ENCODE data around the gene PBX3. TPM values are rescaled to one million over a fixed set of nuclear protein-coding genes. Genes with fewer than 3 reads are reported as not detected.

Gene PBX3
- total RNA-seq, 1 donor from 2014 or later, result 37.7 TPM

DNA sequence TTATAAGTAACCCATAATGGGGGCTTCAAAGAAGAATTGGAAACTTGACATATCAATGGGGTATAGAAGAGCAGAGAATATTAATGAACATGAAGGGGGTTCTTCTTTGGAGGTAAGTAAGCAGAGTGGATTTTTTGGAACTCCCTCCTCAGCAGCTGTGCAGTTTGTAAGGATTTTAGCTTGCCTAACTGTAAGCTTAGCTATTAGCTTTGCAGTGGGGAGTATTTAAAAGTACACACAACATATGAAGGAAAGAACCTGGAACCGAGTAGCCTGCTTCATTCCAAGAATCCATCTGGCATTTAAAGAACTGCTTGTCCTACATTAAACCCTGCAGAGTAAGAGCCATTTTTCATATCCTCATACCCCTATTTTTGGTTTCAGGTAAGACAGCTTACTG lies 2.2 kb upstream of the PBX3 start:
- no peak for DNase-seq (ENCODE audit: low spot score, unreplicated experiment)
- H3K4me1 Mint-ChIP-seq (ENCODE audit: low read depth), result peaks cover 15% of the 10 kb centered on the region
- peaks cover 13% of the 10 kb centered on the region for H3K27me3 Mint-ChIP-seq
- TF ChIP-seq, protein P1, sequence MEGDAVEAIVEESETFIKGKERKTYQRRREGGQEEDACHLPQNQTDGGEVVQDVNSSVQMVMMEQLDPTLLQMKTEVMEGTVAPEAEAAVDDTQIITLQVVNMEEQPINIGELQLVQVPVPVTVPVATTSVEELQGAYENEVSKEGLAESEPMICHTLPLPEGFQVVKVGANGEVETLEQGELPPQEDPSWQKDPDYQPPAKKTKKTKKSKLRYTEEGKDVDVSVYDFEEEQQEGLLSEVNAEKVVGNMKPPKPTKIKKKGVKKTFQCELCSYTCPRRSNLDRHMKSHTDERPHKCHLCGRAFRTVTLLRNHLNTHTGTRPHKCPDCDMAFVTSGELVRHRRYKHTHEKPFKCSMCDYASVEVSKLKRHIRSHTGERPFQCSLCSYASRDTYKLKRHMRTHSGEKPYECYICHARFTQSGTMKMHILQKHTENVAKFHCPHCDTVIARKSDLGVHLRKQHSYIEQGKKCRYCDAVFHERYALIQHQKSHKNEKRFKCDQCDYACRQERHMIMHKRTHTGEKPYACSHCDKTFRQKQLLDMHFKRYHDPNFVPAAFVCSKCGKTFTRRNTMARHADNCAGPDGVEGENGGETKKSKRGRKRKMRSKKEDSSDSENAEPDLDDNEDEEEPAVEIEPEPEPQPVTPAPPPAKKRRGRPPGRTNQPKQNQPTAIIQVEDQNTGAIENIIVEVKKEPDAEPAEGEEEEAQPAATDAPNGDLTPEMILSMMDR (IDR thresholded peaks at IDR 0.05; ENCODE audit: unreplicated experiment), result no peak
- no peaks in the 10 kb centered on the region for H3K9me3 Mint-ChIP-seq (ENCODE audit: low read depth)
- H3K27ac Mint-ChIP-seq, result no peak overlapping the region
- H3K4me3 Mint-ChIP-seq (ENCODE audit: low read depth), result peak overlapping the region; percentile 91
- no peaks in the 10 kb centered on the region for H3K36me3 Mint-ChIP-seq (ENCODE audit: insufficient read depth)

- Mint-ChIP-seq H3K4me3 (ENCODE audit: low read depth) (peak overlapping the region; percentile 91), H3K4me1 (ENCODE audit: low read depth) (peaks cover 20% of the 10 kb centered on the region), H3K9me3 (ENCODE audit: low read depth) (no peaks in the 10 kb centered on the region), H3K27me3 (peaks cover 13% of the 10 kb centered on the region), H3K36me3 (ENCODE audit: insufficient read depth) (no peaks in the 10 kb centered on the region), H3K27ac (peak overlapping the region; percentile 81)
- TF ChIP-seq, protein P1 (IDR thresholded peaks at IDR 0.05; ENCODE audit: unreplicated experiment), result no peak
- no peak for DNase-seq (ENCODE audit: low spot score, unreplicated experiment)
Measured at GRCh38 chr9:125745682-125746016, 1.5 kb upstream of the PBX3 start.

DNA sequence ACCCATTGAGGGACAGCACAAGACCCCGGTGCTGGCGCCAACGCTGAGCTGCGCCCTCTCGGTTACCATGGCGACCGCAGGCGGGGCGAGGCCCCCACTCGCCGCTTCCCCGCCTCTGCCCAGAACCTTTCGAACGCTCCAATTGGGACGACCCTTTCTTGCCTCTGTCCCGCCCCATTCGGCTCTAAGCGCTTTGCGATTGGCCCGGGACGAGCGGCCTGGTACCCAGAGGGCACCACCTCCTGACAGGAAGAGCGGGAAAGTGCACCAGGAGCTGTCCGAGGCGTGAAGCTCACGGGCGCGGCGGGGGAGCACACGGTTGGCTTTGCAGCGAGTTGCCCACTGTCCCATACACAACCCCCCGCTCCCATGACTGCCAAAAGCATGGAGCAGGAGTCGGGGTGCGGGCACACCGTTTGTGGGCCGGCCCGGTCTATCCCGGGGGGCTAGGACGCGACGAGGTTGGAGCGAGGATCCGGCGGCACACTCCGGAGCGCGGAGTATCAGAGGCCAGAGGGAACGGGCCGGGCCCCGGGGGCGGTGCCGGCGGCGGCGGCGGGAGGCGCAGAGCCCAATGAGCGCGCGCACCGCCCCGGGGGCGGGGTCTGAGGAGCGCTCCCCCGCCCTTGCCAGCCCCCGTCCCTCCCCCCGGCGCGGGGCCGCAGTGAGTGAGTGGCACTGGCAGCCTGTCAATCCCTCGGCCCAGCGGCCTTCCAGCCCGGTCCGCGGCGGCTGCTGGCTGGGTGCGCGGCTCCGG lies 978 bp upstream of the PBX3 start:
- peak; percentile 86 for DNase-seq (ENCODE audit: low spot score, unreplicated experiment)
- TF ChIP-seq, protein P1 (IDR thresholded peaks at IDR 0.05; ENCODE audit: unreplicated experiment), result no peak
- H3K36me3 Mint-ChIP-seq (ENCODE audit: insufficient read depth), result no peaks in the 10 kb centered on the region
- peaks cover 22% of the 10 kb centered on the region for H3K4me1 Mint-ChIP-seq (ENCODE audit: low read depth)
- H3K27ac Mint-ChIP-seq, result peak overlapping the region; percentile 95
- H3K9me3 Mint-ChIP-seq (ENCODE audit: low read depth), result no peaks in the 10 kb centered on the region
- peaks cover 13% of the 10 kb centered on the region for H3K27me3 Mint-ChIP-seq
- peak overlapping the region; percentile 91 for H3K4me3 Mint-ChIP-seq (ENCODE audit: low read depth)

- no peak overlapping the region for H3K4me3 Mint-ChIP-seq (ENCODE audit: low read depth)
- H3K4me1 Mint-ChIP-seq (ENCODE audit: low read depth), result peaks cover 22% of the 10 kb centered on the region
Measured at GRCh38 chr9:125746774-125747052, 460 bp upstream of the PBX3 start.

GRCh38 chr9:125747765-125748445 lies 732 bp downstream of the PBX3 start:
- H3K27me3 Mint-ChIP-seq, result peaks cover 10% of the 10 kb centered on the region
- H3K4me3 Mint-ChIP-seq (ENCODE audit: low read depth), result peak overlapping the region; percentile 91
- peaks cover 29% of the 10 kb centered on the region for H3K4me1 Mint-ChIP-seq (ENCODE audit: low read depth)
- no peaks in the 10 kb centered on the region for H3K9me3 Mint-ChIP-seq (ENCODE audit: low read depth)
- peak overlapping the region; percentile 94 for H3K27ac Mint-ChIP-seq
- TF ChIP-seq, protein P1 (IDR thresholded peaks at IDR 0.05; ENCODE audit: unreplicated experiment), result no peak
- no peaks in the 10 kb centered on the region for H3K36me3 Mint-ChIP-seq (ENCODE audit: insufficient read depth)
- DNase-seq (ENCODE audit: low spot score, unreplicated experiment), result peak; percentile 25

More at GRCh38 chr9:125746774-125747052, 460 bp upstream of the PBX3 start:
- Mint-ChIP-seq H3K27me3 (peaks cover 13% of the 10 kb centered on the region), H3K27ac (no peak overlapping the region), H3K9me3 (ENCODE audit: low read depth) (no peaks in the 10 kb centered on the region), H3K36me3 (ENCODE audit: insufficient read depth) (no peaks in the 10 kb centered on the region)
- DNase-seq (ENCODE audit: low spot score, unreplicated experiment), result no peak
- TF ChIP-seq, protein P1 (IDR thresholded peaks at IDR 0.05; ENCODE audit: unreplicated experiment), result no peak

Data from progenitor cell of endocrine pancreas (in vitro differentiated cells).